RWPE2 (cell line): ENCODE measurements around the gene RGS6.

Experiments used
- ATAC-seq: fragments of 200-7000 bp; cut with Tn5 transposase; 3 replicates; pipeline ENCODE4 v1.9.1; 2021; ENCODE audit warnings: low read depth
- DNase-seq: peaks from one replicate; pipeline ENCODE4 v3.0.0-alpha.2; 2020; ENCODE audit warnings: low spot score
- H3K27ac ChIP-seq: fragments of 450-650 bp; 2 replicates; pipeline ENCODE4 v1.5.1; 2017; ENCODE audit warnings: mild to moderate bottlenecking; ENCODE audit not compliant: poor library complexity, severe bottlenecking
- H3K27me3 ChIP-seq: fragments of 250-450 bp; sonication (Bioruptor Pico); 2 replicates; pipeline ENCODE4 v1.5.1; 2021; ENCODE audit warnings: mild to moderate bottlenecking, moderate library complexity; ENCODE audit not compliant: insufficient read depth, poor library complexity, severe bottlenecking
- H3K36me3 ChIP-seq: fragments of 250-450 bp; sonication (Bioruptor Pico); 2 replicates; pipeline ENCODE4 v1.5.1; 2020; ENCODE audit warnings: low read depth, mild to moderate bottlenecking, moderate library complexity
- H3K4me1 ChIP-seq: fragments of 250-450 bp; sonication (Bioruptor Pico); 2 replicates; pipeline ENCODE4 v1.5.1; 2021; ENCODE audit warnings: mild to moderate bottlenecking, moderate library complexity; ENCODE audit not compliant: insufficient read depth, poor library complexity, severe bottlenecking
- H3K4me3 ChIP-seq: fragments of 250-450 bp; sonication (Bioruptor Pico); 2 replicates; pipeline ENCODE4 v1.5.1; 2021; ENCODE audit warnings: mild to moderate bottlenecking, moderate library complexity; ENCODE audit not compliant: severe bottlenecking
- H3K9me3 ChIP-seq: fragments of 250-450 bp; sonication (Bioruptor Pico); 2 replicates; pipeline ENCODE4 v1.5.1; 2021; ENCODE audit warnings: mild to moderate bottlenecking, moderate library complexity; ENCODE audit not compliant: severe bottlenecking
- CTCF ChIP-seq: fragments of 450-650 bp; IDR thresholded peaks from one replicate; pipeline ENCODE4 v1.5.1; 2017; ENCODE audit warnings: mild to moderate bottlenecking, moderate library complexity; ENCODE audit not compliant: poor library complexity, severe bottlenecking

RGS6 gene

GRCh38 chr14:72033365-72033764 lies 101.1 kb downstream of the RGS6 start:
- Histone ChIP-seq H3K36me3 (no peaks in the 10 kb centered on the region), H3K9me3 (no peaks in the 10 kb centered on the region), H3K4me3 (no peak overlapping the region), H3K4me1 (no peaks in the 10 kb centered on the region), H3K27ac (no peak overlapping the region), H3K27me3 (peaks cover 36% of the 10 kb centered on the region)
- TF ChIP-seq CTCF, result no peak
- ATAC-seq, result no peak
- DNase-seq, result no peak

GRCh38 chr14:72040528-72040927 lies 108.3 kb downstream of the RGS6 start:
- H3K27ac ChIP-seq, result no peak overlapping the region
- H3K36me3 ChIP-seq, result no peaks in the 10 kb centered on the region
- no peak overlapping the region for H3K4me3 ChIP-seq
- no peak for TF ChIP-seq CTCF
- DNase-seq (no peak), ATAC-seq (no peak)
- no peaks in the 10 kb centered on the region for H3K4me1 ChIP-seq
- H3K9me3 ChIP-seq, result peaks cover 4% of the 10 kb centered on the region
- peaks cover 75% of the 10 kb centered on the region for H3K27me3 ChIP-seq

GRCh38 chr14:72045271-72045670 lies 113.0 kb downstream of the RGS6 start:
- Histone ChIP-seq H3K9me3 (peaks cover 4% of the 10 kb centered on the region), H3K27me3 (peaks cover 56% of the 10 kb centered on the region), H3K27ac (no peak overlapping the region), H3K4me1 (no peaks in the 10 kb centered on the region), H3K4me3 (no peak overlapping the region), H3K36me3 (no peaks in the 10 kb centered on the region)
- no peak for TF ChIP-seq CTCF
- ATAC-seq (no peak), DNase-seq (no peak)

GRCh38 chr14:72045885-72046284 lies 113.7 kb downstream of the RGS6 start:
- DNase-seq (no peak), ATAC-seq (no peak)
- Histone ChIP-seq H3K4me3 (no peak overlapping the region), H3K27ac (no peak overlapping the region), H3K9me3 (no peaks in the 10 kb centered on the region), H3K4me1 (no peaks in the 10 kb centered on the region), H3K36me3 (no peaks in the 10 kb centered on the region), H3K27me3 (peaks cover 56% of the 10 kb centered on the region)
- no peak for TF ChIP-seq CTCF

- no peak overlapping the region for H3K27ac ChIP-seq
- no peaks in the 10 kb centered on the region for H3K36me3 ChIP-seq
- TF ChIP-seq CTCF, result no peak
- no peaks in the 10 kb centered on the region for H3K9me3 ChIP-seq
- no peak overlapping the region for H3K4me3 ChIP-seq
- H3K27me3 ChIP-seq, result peaks cover 57% of the 10 kb centered on the region
- no peaks in the 10 kb centered on the region for H3K4me1 ChIP-seq
- ATAC-seq (peak; percentile 49), DNase-seq (no peak)
These were observed 117.2 kb downstream of the RGS6 start for GRCh38 chr14:72049462-72049861.
